Nephron (organoid): Measurements from ENCODE around the gene PNLIPRP1.
A peak's percentile ranks its signal among the peaks of the same experiment; 100 is the strongest.

ENCODE experiments used
- H3K27ac Mint-ChIP-seq, 3 experiments: 2 replicates each; pipeline ENCODE4 v1.8.0; 2020; ENCODE audit warnings: mixed read lengths in 3 of 3, mild to moderate bottlenecking in 2 of 3, moderate library complexity in 1 of 3
- H3K27me3 Mint-ChIP-seq: 2 replicates; pipeline ENCODE4 v1.8.0; 2021; ENCODE audit warnings: low read depth, mild to moderate bottlenecking, moderate library complexity, mixed read lengths
- H3K36me3 Mint-ChIP-seq: 2 replicates; pipeline ENCODE4 v1.8.0; 2020; ENCODE audit warnings: low read depth, mixed read lengths
- H3K4me1 Mint-ChIP-seq: 2 replicates; pipeline ENCODE4 v1.8.0; 2020; ENCODE audit warnings: mixed read lengths
- H3K4me3 Mint-ChIP-seq, 3 experiments: 2 replicates each; pipeline ENCODE4 v1.8.0; 2020; ENCODE audit warnings: mild to moderate bottlenecking in 3 of 3, mixed read lengths in 3 of 3, moderate library complexity in 2 of 3
- H3K9me3 Mint-ChIP-seq: 2 replicates; pipeline ENCODE4 v1.8.0; 2020; ENCODE audit warnings: mixed read lengths
- TF ChIP-seq, protein P1 (sequence below), 3 experiments: fragments of 200-600 bp; sonication (generic); IDR thresholded peaks; one replicate each; pipeline ENCODE4 v1.5.0; 2021; ENCODE audit warnings: antibody characterized with exemption in 3 of 3; ENCODE audit not compliant: unreplicated experiment in 3 of 3

The PNLIPRP1 gene

DNA sequence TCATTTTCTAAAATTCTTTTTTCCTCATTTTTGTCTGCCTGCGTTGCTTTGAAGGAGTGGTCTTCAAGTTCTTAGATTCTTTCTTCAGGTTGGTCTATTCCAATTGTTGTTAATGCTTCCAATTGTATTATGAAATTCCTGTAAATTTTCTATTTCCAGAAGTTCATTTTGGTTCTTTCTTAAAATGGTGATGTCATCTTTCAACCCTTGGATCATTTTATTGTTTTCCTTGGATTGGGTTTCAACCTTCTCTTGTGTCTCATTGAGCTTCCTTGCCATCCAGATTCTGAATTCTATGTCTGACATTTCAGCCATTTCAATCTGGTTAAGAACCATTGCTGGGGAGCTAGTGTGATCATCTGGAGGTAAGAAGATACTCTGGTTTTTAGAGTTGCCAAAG, 63.1 kb downstream of the PNLIPRP1 start:
- Mint-ChIP-seq H3K4me1 (peaks cover 5% of the 10 kb centered on the region), H3K36me3 (no peaks in the 10 kb centered on the region), H3K27ac (no peak overlapping the region), H3K4me3 (no peak overlapping the region), H3K9me3 (peaks cover 36% of the 10 kb centered on the region), H3K27me3 (peaks cover 4% of the 10 kb centered on the region)
- TF ChIP-seq, protein P1, sequence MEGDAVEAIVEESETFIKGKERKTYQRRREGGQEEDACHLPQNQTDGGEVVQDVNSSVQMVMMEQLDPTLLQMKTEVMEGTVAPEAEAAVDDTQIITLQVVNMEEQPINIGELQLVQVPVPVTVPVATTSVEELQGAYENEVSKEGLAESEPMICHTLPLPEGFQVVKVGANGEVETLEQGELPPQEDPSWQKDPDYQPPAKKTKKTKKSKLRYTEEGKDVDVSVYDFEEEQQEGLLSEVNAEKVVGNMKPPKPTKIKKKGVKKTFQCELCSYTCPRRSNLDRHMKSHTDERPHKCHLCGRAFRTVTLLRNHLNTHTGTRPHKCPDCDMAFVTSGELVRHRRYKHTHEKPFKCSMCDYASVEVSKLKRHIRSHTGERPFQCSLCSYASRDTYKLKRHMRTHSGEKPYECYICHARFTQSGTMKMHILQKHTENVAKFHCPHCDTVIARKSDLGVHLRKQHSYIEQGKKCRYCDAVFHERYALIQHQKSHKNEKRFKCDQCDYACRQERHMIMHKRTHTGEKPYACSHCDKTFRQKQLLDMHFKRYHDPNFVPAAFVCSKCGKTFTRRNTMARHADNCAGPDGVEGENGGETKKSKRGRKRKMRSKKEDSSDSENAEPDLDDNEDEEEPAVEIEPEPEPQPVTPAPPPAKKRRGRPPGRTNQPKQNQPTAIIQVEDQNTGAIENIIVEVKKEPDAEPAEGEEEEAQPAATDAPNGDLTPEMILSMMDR (IDR thresholded peaks at IDR 0.05; ENCODE audit: unreplicated experiment in 3 of 3), result no peak

DNA sequence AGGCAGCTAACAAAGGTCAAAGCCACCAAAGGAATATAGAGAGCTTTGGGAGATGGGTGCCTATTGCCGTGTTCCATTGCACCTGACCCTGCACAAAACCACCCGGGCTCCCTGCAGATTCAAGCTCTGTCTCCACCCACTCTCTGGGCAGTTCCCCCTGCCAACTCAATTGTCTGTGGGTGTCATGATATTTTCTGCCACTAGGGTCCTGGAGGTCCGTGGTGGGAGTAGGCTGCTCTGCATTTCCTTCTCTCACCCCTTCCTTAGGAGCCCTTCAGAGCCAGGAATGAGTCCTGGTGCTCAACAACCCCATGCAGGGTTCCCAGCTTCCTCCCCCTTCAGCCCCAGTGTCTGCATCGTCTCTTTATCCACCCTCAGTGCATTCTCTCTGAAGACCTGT, 64.1 kb downstream of the PNLIPRP1 start:
- H3K9me3 Mint-ChIP-seq, result peaks cover 27% of the 10 kb centered on the region
- no peak overlapping the region for H3K27ac Mint-ChIP-seq
- TF ChIP-seq, protein P1 (IDR thresholded peaks at IDR 0.05; ENCODE audit: unreplicated experiment in 3 of 3), result peak in 2 of 3 experiments; percentile 14 to 26
- H3K27me3 Mint-ChIP-seq, result peaks cover 7% of the 10 kb centered on the region
- H3K4me1 Mint-ChIP-seq, result peaks cover 5% of the 10 kb centered on the region
- H3K36me3 Mint-ChIP-seq, result no peaks in the 10 kb centered on the region
- no peak overlapping the region for H3K4me3 Mint-ChIP-seq

DNA sequence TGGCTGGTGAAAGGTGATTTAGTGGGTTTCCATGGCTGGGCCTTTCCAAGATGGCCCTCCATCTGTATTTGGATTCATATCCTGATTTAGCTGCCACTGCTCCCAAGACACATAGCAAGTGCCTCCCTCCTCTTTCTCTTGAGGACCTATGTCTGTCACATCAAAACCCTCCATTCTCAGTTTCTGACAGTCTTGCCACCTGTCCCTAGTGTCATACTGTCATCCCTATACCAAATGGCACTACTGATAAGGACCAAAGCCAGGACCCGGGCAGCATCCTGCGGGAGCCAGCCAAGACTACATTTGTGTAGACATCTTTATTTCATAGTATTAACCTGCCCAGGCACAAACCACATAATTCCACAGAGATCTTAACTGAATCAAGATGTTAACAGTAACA, 64.8 kb downstream of the PNLIPRP1 start:
- H3K27me3 Mint-ChIP-seq, result peaks cover 7% of the 10 kb centered on the region
- TF ChIP-seq, protein P1 (IDR thresholded peaks at IDR 0.05; ENCODE audit: unreplicated experiment in 3 of 3), result no peak
- H3K36me3 Mint-ChIP-seq, result no peaks in the 10 kb centered on the region
- no peak overlapping the region for H3K4me3 Mint-ChIP-seq
- peaks cover 21% of the 10 kb centered on the region for H3K9me3 Mint-ChIP-seq
- H3K4me1 Mint-ChIP-seq, result peaks cover 7% of the 10 kb centered on the region
- H3K27ac Mint-ChIP-seq, result no peak overlapping the region

DNA sequence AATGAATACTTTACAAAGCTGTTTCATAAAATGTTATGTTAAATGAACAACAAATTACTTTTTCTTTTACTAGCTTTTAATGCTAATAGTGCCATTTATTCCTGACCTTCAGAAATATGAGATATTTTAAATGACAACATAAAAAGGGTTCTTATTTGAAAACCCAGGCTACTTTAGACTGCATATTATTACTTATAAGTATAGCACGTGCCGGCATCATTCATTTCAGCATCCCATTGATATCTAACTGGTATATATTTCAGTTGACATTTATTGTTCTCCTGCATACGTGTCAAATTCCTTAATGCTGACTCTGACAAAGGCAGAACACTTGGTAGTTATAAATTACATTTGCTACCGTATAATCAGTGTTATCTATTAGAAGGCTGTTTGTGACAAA, 65.3 kb downstream of the PNLIPRP1 start:
- no peaks in the 10 kb centered on the region for H3K36me3 Mint-ChIP-seq

DNA sequence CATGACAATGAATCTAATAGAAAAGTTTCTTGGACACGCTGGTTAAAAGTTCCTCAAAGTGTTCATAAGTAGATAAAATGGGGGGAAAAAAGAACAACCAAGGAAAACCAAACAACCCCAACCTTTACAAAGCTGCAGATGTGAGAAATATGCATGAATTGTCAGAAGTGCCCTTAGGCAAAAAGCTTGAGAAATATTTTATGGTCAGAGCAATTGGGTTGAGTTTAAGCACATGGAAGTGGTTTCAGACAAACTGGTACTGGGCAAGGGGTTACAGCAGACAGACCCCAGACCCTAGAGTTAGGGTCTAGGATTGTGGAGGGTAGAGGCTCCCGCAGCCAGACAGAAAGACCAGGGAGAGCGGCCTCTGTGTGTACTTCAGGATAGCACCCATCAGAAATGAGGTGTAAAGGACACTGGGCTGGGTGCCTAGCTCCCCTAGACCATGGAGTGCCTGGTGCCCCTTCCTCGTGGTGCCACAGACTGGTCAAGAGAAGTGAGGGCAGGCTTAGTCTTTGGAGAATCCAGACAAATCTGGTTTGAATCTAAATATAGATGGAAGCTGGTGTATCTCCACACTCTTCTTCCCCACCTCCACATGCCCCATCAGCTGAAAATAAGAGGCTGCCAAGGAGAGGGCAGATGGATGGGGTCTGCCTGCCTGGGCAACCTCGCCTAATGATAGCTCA, 67.2 kb downstream of the PNLIPRP1 start:
- Mint-ChIP-seq H3K9me3 (peaks cover 4% of the 10 kb centered on the region), H3K4me1 (peaks cover 10% of the 10 kb centered on the region), H3K27ac (no peak overlapping the region), H3K4me3 (no peak overlapping the region), H3K36me3 (no peaks in the 10 kb centered on the region), H3K27me3 (peaks cover 7% of the 10 kb centered on the region)
- TF ChIP-seq, protein P1 (IDR thresholded peaks at IDR 0.05; ENCODE audit: unreplicated experiment in 3 of 3), result no peak

More for the DNA sequence above, 65.3 kb downstream of the PNLIPRP1 start:
- H3K27ac Mint-ChIP-seq, result no peak overlapping the region
- no peak overlapping the region for H3K4me3 Mint-ChIP-seq
- H3K27me3 Mint-ChIP-seq, result peaks cover 7% of the 10 kb centered on the region
- TF ChIP-seq, protein P1 (IDR thresholded peaks at IDR 0.05; ENCODE audit: unreplicated experiment in 3 of 3), result no peak
- peaks cover 10% of the 10 kb centered on the region for H3K4me1 Mint-ChIP-seq
- H3K9me3 Mint-ChIP-seq, result peaks cover 16% of the 10 kb centered on the region
